Measurements from ENCODE around the gene RASA3. TPM values are rescaled to one million over a fixed set of nuclear protein-coding genes. Genes with fewer than 3 reads are reported as not detected.

The RASA3 gene
- total and polyA plus RNA-seq, 10 of the 15 experiments (the other 5 are each of a cell fraction or from before 2014, with no cell fraction given) = 0.79 to 33.9 (median 17.6) TPM

GRCh38 chr13:114007566-114007965, 124.9 kb downstream of the RASA3 start:
- DNase-seq (ENCODE audit: low read depth, low spot score) = no peak
- Histone ChIP-seq H2AFZ (ENCODE audit: control insufficient read depth, low read depth, low read length) (no peak overlapping the region), H3K4me2 (ENCODE audit: control insufficient read depth, insufficient read depth) (no peak overlapping the region), H3K36me3 (ENCODE audit: control insufficient read depth in 2 of 2, insufficient read depth in 2 of 2, low read length in 1 of 2) (peaks cover 0 to 2% of the 10 kb centered on the region in 2 experiments; a peak in 3 of 4 replicates), H3K79me2 (ENCODE audit: control insufficient read depth, insufficient read depth, low read length) (no peaks in the 10 kb centered on the region), H4K20me1 (ENCODE audit: control insufficient read depth, insufficient read depth) (no peaks in the 10 kb centered on the region), H3K27me3 (replicated peaks in 1 of 2; ENCODE audit: control insufficient read depth in 2 of 2, insufficient read depth in 2 of 2, low read length in 1 of 2) (no peaks in the 10 kb centered on the region), H3K4me3 (no peak overlapping the region), H3K4me1 (ENCODE audit: control insufficient read depth, insufficient read depth, low read length) (no peaks in the 10 kb centered on the region), H3K9ac (ENCODE audit: control insufficient read depth, insufficient read depth, low read length) (no peak overlapping the region), H3K27ac (ENCODE audit: control insufficient read depth, insufficient read depth) (no peak overlapping the region), H3K9me3 (replicated peaks; ENCODE audit: control insufficient read depth, insufficient read depth, low read length) (no peaks in the 10 kb centered on the region)
- TF ChIP-seq ZBTB40 (IDR thresholded peaks at IDR 0.05; ENCODE audit: borderline replicate concordance) (no peak), BHLHE40 (IDR thresholded peaks at IDR 0.05; ENCODE audit: borderline replicate concordance in 1 of 2, low read depth in 2 of 2, low read length in 1 of 2) (no peak), BRCA1 (IDR thresholded peaks at IDR 0.05; ENCODE audit: low read depth, low read length) (no peak), NRF1 (conservative IDR thresholded peaks at IDR 0.05; ENCODE audit: low read depth, low read length) (no peak), NR2F1 (conservative IDR thresholded peaks at IDR 0.05) (no peak), ZBED1 (IDR thresholded peaks at IDR 0.05; ENCODE audit: borderline replicate concordance) (no peak), RBBP5 (conservative IDR thresholded peaks at IDR 0.05) (no peak), ZNF217 (IDR thresholded peaks at IDR 0.05) (no peak), SUZ12 (IDR thresholded peaks at IDR 0.05; ENCODE audit: unreplicated experiment) (no peak), ZZZ3 (IDR thresholded peaks at IDR 0.05; ENCODE audit: control insufficient read depth, insufficient read length, low read depth) (no peak), POLR2A (IDR thresholded peaks at IDR 0.05; ENCODE audit: low read depth, low read length) (no peak), SIX5 (IDR thresholded peaks at IDR 0.05; ENCODE audit: low read depth, low read length, severe bottlenecking) (no peak), POU2F2 (IDR thresholded peaks at IDR 0.05; ENCODE audit: borderline replicate concordance, low read depth, low read length) (no peak), NFYA (IDR thresholded peaks at IDR 0.05; ENCODE audit: borderline replicate concordance, low read depth, low read length) (no peak), ASH2L (IDR thresholded peaks at IDR 0.05; ENCODE audit: borderline replicate concordance, low read depth) (no peak), SKIL (IDR thresholded peaks at IDR 0.05; ENCODE audit: low read depth, poor library complexity, severe bottlenecking) (no peak), MTA2 (IDR thresholded peaks at IDR 0.05; ENCODE audit: low read depth) (no peak), TCF7 (IDR thresholded peaks at IDR 0.05; ENCODE audit: borderline replicate concordance) (no peak)
- BruUV-seq (replicated peaks) = no TSS peak
- no peak for FAIRE-seq
- ChIA-PET SMC1A (ENCODE audit: uncharacterized antibody, unreplicated experiment) (no interaction called here), POLR2A (no interaction called here), CTCF (no interaction called here), RAD21 (ENCODE audit: unreplicated experiment) (no interaction called here)
- ATAC-seq = no peak
- intact Hi-C loops (cut with micrococcal nuclease; ENCODE audit: unreplicated experiment) = no loop called here
- in situ Hi-C loops (cut with MboI) = no loop called here
- WGBS (ENCODE audit: insufficient coverage, insufficient replicate concordance, low lambda C conversion rate, missing lambda C conversion rate) = 92% methylated on average over 12 of the region's 12 CpGs

All from GM12878 (cell line).